ENCODE measurements around the gene ERN2.

DNA sequence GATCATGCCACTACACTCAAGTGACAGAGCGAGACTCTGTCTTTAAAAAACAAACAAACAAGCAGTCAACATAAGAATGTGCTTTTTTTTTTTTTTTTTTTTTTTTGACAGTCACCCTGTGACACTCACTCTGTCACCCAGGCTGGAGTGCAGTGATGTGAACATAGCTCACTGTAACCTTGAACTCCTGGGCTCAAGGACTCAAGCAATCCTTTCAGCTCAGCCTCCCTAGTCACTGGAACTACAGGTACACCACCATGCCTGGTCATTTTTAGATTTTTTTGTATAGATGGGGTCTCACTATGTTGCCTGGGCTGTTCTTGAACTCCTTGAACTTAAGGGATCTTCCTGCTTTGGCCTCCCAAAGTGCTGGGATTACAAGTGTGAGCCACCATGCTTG is 26.5 kb upstream of the ERN2 start:
- TF ChIP-seq POLR2A (IDR thresholded peaks at IDR 0.05) (no peak), EP300 (IDR thresholded peaks at IDR 0.05) (no peak)
- TF ChIP-seq, protein P1, sequence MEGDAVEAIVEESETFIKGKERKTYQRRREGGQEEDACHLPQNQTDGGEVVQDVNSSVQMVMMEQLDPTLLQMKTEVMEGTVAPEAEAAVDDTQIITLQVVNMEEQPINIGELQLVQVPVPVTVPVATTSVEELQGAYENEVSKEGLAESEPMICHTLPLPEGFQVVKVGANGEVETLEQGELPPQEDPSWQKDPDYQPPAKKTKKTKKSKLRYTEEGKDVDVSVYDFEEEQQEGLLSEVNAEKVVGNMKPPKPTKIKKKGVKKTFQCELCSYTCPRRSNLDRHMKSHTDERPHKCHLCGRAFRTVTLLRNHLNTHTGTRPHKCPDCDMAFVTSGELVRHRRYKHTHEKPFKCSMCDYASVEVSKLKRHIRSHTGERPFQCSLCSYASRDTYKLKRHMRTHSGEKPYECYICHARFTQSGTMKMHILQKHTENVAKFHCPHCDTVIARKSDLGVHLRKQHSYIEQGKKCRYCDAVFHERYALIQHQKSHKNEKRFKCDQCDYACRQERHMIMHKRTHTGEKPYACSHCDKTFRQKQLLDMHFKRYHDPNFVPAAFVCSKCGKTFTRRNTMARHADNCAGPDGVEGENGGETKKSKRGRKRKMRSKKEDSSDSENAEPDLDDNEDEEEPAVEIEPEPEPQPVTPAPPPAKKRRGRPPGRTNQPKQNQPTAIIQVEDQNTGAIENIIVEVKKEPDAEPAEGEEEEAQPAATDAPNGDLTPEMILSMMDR (IDR thresholded peaks at IDR 0.05) = no peak
